ENCODE results near the gene ISLR.

ISLR gene

GRCh38 chr15:74202452-74203401 lies 29.2 kb downstream of the ISLR start, which contains the start of gene STRA6 (continued):
- TF ChIP-seq ZNF202 (tag by site-specific recombination; IDR thresholded peaks at IDR 0.05; ENCODE audit: borderline replicate concordance) (no peak), ZNF140 (tag by site-specific recombination; IDR thresholded peaks at IDR 0.05) (no peak), ZNF341 (tag by site-specific recombination; IDR thresholded peaks at IDR 0.05; ENCODE audit: low read depth) (no peak), GFI1B (tag by site-specific recombination; IDR thresholded peaks at IDR 0.05) (no peak), ZNF112 (tag by site-specific recombination; IDR thresholded peaks at IDR 0.05) (no peak), ZBTB44 (tag by site-specific recombination; IDR thresholded peaks at IDR 0.05) (no peak), YY2 (tag by site-specific recombination; IDR thresholded peaks at IDR 0.05) (no peak), BCL6B (tag by site-specific recombination; IDR thresholded peaks at IDR 0.05) (no peak), ZNF664 (tag by site-specific recombination; IDR thresholded peaks at IDR 0.05) (no peak), KLF9 (tag by site-specific recombination; IDR thresholded peaks at IDR 0.05; ENCODE audit: low read depth) (no peak), ZNF830 (tag by site-specific recombination; IDR thresholded peaks at IDR 0.05; ENCODE audit: low read depth) (no peak), ZNF335 (tag by site-specific recombination; conservative IDR thresholded peaks at IDR 0.05) (peak; percentile 99), ZNF555 (tag by site-specific recombination; conservative IDR thresholded peaks at IDR 0.05) (no peak), ZNF354C (tag by site-specific recombination; IDR thresholded peaks at IDR 0.05; ENCODE audit: borderline replicate concordance, low read depth) (no peak), ZBTB49 (tag by site-specific recombination; IDR thresholded peaks at IDR 0.05; ENCODE audit: low read depth) (no peak), ZNF837 (tag by site-specific recombination; IDR thresholded peaks at IDR 0.05) (no peak), REST (tag by site-specific recombination; IDR thresholded peaks at IDR 0.05) (no peak), ZNF549 (tag by site-specific recombination; IDR thresholded peaks at IDR 0.05) (no peak), ZBTB8A (tag by site-specific recombination; IDR thresholded peaks at IDR 0.05) (peak; percentile 43; the same call in 1 of the 2 replicates), ZNF114 (tag by site-specific recombination; IDR thresholded peaks at IDR 0.05) (no peak), ZNF785 (tag by site-specific recombination; IDR thresholded peaks at IDR 0.05) (no peak), ZNF449 (tag by site-specific recombination; IDR thresholded peaks at IDR 0.05) (no peak), SP2 (tag by site-specific recombination; IDR thresholded peaks at IDR 0.05) (peak; percentile 67), ZNF10 (tag by site-specific recombination; IDR thresholded peaks at IDR 0.05) (peak; percentile 14; the same call in 1 of the 2 replicates), SCRT2 (tag by site-specific recombination; IDR thresholded peaks at IDR 0.05) (peak; percentile 92), ZNF510 (tag by site-specific recombination; IDR thresholded peaks at IDR 0.05; ENCODE audit: insufficient replicate concordance) (no peak), ZBTB6 (tag by site-specific recombination; IDR thresholded peaks at IDR 0.05) (no peak), ZNF366 (tag by site-specific recombination; conservative IDR thresholded peaks at IDR 0.05) (no peak)

Data from HEK293 (cell line).